HG03469 (cell line): ENCODE data around the gene PIK3R1.

Source experiments
- ATAC-seq: cut with Tn5 transposase; IDR thresholded peaks from one replicate; pipeline ENCODE4 v1.9.1; 2021; ENCODE audit warnings: mild to moderate bottlenecking, moderate library complexity, moderate number of reproducible peaks; ENCODE audit not compliant: unreplicated experiment

PIK3R1 gene

GRCh38 chr5:68215208-68215897 lies at the start of gene PIK3R1:
TSS of gene PIK3R1 (plus strand) at chr5:68215756. CDS start at chr5:68226676, 10,920 bp downstream.
- ATAC-seq = peak; percentile 78

- ATAC-seq = no peak
Measured at GRCh38 chr5:68167195-68167651, 48.3 kb upstream of the PIK3R1 start.

- ATAC-seq = no peak
Measured at GRCh38 chr5:68169903-68170302, 45.7 kb upstream of the PIK3R1 start.

- ATAC-seq = no peak
Measured at GRCh38 chr5:68170826-68171558, 44.6 kb upstream of the PIK3R1 start.

- no peak for ATAC-seq
Measured at GRCh38 chr5:68172314-68172713, 43.2 kb upstream of the PIK3R1 start.

- no peak for ATAC-seq
Measured at GRCh38 chr5:68173007-68173406, 42.5 kb upstream of the PIK3R1 start.

- no peak for ATAC-seq
Measured at GRCh38 chr5:68176253-68176652, 39.3 kb upstream of the PIK3R1 start.

DNA sequence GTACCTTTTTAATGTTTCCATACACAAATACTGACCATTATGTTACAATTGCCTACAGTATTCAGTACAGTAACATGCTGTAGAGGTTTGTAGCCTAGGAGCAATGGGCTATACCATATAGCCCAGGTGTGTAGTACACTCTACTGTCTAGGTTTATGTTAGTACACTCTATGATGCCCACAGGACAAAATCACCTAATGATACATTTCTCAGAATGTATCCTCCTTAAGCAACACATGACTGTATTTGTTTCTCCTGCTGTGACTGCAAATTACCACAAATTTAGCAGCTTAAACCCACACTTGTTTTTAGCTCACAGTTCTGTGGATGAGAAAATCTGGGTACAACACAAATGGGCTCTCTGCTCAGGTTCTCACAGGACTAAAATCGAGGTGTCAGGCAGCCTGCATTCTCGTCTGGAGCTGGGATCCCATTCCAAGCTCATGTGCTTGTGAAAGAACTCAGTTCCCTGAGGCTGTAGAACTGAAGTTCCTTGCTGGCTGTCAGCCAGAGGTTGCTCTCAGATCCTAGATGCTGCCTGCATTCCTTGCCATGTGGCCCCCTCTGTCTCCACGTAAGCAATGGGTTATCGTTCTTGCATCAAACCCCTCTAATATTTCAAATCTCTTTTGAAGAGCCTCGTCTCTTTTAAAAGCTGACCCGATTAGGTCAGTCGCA lies 38.6 kb upstream of the PIK3R1 start:
- ATAC-seq = no peak

GRCh38 chr5:68177676-68178075 lies 37.9 kb upstream of the PIK3R1 start:
- no peak for ATAC-seq

DNA sequence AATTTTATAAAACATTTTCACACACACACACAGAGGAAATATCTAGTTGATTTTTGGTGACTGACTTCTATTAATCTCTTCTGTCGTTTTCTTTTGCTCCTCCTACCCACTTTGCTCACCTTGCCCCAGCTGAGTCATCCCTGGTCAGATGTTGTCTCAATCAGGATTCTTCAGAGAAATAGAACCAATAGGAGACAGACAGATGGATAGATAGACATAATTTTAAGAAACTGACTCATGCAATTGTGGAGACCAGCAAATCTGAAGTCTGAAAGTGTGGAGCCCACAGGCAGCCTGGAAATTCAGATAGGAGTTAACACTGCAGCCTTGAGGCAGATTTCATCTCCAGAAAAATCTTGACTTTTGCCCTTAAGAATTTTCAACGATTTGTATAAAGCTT lies 37.0 kb upstream of the PIK3R1 start:
- ATAC-seq = no peak

DNA sequence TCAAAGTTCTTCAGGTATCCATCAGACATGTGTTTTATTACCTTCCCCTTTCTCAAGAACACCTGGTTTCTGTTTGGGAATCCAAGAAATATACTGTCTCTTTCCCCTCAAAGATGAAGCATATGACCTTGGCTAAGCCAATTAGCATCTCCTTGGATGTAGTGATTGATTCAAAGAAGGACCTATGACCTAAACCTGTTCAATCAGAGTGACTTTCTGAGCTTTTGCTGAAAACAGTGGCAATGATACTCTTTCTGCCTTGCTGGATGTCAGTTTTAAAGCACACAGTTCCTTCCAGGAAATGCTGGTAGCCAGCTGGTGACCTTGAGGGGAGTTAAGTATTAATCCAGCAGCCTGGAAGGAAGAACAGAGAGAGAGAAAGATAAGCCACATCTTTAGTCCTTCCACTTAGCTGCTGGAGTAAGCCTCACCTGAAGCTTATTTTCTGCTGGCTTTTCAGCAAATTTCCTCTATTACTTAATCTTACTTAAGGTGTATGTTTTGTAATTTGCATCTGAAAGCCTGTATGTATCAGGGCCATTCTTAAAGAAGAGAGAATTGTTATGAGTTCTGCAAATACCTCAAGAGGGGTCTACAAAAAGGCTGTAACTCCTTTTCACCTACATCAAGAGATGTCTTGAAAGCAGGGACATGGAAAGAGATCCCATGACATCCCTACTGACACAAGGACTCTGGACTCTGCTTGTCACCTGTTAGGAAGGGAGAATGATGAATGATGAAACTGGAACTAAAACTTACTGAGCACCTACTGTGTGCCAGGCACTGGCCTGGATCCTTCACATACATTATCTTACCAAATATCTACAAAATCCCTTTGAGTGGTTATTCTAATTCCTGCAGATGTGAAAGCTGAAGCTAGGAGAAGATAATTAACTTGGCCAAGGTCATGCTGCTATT lies 35.2 kb upstream of the PIK3R1 start:
- no peak for ATAC-seq

DNA sequence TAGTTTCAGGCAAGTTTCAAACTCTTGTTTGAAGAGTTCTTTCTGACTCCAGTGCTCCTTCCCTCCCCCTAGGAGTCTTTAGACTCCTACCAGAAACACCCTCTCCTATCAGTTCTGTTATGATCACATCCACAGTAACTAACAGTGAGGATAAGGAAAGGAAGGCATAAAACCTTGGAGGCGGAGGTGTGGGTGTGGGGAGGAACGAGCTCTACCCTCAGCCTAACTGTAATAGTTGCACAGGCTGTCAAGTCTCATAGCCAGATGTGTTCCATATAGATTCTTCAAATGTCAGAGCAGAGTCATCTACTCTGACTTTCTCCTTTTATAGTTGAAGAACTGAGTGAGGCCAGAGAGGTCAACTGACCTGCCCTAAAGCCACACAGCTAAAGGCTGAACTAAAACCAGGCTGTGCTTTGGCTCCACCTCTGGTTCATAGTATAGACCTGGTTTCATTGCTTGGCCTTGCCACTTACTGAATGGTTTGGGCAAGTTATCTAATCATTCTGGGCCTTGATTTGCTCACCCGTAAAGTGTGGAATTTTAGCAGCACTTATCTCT lies 34.4 kb upstream of the PIK3R1 start:
- ATAC-seq = no peak

DNA sequence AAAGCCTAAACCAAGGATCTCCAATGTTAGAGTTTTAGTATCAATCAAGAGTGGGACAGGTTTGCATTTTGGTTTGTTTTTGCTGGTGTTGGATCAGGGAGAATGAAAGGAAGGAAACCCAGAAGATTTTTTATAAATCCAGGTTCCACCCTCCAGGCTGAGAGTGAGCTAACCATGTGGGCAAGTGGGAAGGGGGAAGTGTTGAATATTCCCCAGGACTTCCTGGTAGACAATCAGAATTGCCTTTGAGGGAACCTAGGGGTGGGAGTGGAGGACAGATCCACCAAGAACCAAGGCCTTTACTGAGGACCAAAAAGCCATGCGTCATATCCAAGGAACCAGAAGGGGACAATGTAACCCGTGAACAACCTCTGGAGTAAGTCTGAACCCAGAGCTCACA lies 33.5 kb upstream of the PIK3R1 start:
- no peak for ATAC-seq

DNA sequence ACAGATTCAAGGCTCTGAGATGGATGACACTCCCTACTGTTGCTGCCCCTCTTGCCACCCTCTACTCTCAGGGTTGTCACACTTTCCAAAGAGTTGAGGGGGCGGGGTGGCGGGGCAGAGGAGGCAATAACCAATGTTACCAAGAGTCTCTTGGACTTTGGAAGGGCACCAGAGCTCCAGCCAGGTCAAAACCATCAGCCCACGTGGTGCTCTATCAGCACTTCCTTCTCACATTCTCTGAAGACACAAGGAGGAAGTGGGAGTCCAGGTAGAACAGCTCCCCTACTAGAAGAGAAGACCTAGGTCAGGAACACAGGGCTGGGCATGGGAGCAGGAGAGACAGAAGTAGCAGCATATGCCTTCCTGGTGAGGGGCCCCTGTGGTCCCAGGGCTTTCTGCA lies 33.0 kb upstream of the PIK3R1 start:
- ATAC-seq = no peak

DNA sequence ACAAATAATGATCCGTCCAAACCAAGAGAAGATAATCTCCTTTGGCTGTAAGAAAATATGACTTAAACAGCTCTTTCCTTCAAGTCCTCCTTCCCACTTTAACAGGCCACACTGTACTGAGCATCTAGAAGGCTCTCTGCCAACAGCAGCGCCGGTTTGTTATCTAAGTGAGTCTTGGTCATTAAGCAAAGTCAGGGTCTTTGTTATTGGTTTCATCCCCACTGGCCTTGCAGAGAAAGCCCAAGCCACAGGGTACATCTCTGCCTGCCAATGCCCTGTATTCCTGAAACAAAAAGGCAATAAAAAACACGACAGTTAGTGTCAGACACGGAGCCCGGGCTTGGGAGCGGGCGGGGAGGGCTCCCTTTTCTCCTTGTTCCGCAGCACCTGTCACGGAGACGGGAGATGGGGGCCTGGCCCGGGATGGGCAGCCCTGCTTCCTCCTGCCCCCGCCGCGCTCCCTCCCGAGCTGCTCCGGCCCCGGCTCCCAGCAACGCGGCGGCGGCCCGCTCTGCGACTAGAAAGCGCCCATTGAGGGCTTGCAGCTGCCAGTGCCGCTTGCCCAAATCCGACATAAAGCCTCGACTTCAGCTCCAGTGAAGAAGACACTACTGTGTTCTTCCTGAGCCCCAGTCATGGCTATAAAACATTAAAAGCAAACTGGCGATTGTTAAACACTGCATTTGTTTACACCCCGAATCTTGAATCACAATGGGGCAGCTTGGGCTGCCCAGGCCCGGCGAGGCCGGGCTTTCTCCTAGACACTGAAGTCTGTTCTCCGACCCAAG lies 28.1 kb upstream of the PIK3R1 start:
- no peak for ATAC-seq

GRCh38 chr5:68189171-68189570 lies 26.4 kb upstream of the PIK3R1 start:
- ATAC-seq = no peak

DNA sequence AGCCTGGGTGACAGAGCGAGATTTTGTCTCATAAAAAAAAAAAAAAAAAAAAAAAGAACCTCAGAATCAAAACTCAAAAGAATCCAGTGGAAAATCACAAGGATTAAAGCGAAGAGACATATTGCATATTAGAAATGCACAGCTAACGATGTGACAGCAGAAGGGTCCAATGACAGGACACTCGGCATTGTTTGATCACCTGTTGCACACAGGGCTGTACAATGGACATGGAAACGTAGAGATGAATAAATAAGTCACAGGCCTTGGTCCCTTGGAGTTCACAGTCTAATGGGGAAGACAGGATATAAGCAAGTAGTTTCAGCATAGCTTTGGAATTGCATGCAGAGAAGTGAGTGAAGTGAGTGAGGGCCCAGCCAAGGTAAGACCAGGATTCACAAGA lies 25.9 kb upstream of the PIK3R1 start:
- no peak for ATAC-seq

DNA sequence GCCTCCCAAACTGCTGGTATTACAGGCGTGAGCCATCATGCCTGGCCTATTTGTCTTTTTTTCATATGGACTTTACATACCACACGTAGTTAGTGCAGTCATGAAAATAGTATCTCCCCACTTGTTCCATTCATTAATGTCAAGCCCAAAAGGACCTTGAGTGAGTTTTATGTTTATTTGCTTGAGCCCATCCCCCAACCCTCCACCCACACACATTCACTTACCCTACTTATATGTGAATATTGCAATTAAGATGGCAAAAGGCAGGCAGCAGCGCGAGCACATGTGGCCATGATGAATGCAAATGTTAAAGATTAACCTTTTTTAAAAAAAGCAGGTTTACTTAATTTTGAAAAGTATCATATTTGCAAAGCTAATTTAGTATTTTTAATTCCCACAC lies 24.9 kb upstream of the PIK3R1 start:
- no peak for ATAC-seq

DNA sequence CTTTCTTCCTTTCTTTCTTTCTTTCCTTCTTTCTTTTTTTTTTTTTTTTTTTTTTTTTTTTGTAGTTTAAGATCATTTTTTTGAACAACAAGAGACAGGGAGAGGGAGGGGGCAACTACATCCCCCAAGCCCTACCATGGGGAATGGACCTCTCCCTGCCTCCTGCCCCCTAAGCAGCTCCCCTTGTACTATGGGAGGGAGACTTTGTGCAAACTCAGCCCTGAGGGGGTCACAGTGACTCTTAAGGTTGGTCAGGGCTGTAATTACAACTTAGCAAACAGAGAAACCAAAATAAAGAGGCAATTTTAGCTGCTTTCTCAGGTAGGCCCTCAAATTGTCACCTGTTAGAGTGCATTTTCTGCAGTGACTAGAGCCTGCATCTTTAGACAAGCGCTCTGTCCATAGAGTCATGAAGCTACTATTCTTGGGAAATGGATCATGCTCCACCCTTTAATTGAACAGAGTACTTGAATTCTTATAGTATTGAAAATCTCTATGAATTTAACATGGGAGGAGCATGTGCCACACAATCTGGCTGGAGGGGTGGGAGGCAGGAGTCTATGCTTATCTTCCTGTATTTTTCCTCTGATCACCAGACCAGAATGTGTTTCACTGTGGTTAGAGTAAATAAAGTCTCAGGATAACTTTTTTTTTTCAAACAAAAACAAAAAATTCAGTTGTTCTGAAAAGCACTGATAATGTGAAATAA lies 24.3 kb upstream of the PIK3R1 start:
- no peak for ATAC-seq
